SH-SY5Y (cell line): Measurements from ENCODE around the gene YTHDC1.

ENCODE experiments used
- GATA2 ChIP-seq: IDR thresholded peaks from 2 replicates; pipeline ENCODE4 v1.6.1; 2011; ENCODE audit warnings: mild to moderate bottlenecking, low read depth, low read length
- GATA3 ChIP-seq: IDR thresholded peaks from 2 replicates; pipeline ENCODE4 v1.6.1; 2011; ENCODE audit warnings: low read depth, mild to moderate bottlenecking, low read length, moderate library complexity

YTHDC1 gene

DNA sequence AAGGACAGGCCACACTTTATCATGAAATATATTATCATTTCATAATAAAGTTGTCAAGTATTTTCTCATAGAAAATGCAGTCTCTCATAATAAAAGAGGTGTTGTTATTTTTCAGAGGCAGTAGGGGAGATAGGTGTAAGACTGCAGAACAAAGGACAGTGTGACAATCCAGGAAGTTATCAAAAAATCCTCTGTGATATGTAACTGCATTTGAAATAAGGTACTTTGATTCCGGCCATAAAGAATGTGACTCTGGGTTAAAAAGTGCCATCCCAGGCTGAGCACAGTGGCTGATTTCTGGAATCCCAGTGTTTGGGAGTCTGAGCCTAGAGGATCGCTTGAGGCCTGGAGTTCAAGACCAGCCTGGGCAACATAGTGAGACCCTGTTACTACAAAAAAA is 66.8 kb downstream of the YTHDC1 start:
- TF ChIP-seq GATA2 = no peak
- TF ChIP-seq GATA3 = no peak

DNA sequence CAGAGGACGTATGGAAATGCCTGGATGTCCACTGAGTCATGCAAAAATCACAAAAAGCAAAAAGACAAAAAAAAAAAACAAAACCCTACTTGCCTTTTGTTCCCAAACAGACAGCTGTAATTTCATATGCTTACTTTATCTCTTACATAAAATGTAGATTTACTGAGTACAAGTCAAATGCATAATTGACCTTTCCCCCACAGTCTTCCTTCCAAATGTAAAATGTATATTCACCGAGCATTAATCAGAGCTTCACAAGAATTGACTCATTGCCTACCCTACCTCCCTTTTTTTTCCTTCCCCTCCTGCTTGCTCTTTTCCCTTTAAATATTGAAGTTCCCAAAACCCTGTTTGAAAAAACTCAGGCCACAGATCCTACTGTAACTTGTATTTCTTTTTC is 71.9 kb downstream of the YTHDC1 start:
- no peak for TF ChIP-seq GATA3
- no peak for TF ChIP-seq GATA2

DNA sequence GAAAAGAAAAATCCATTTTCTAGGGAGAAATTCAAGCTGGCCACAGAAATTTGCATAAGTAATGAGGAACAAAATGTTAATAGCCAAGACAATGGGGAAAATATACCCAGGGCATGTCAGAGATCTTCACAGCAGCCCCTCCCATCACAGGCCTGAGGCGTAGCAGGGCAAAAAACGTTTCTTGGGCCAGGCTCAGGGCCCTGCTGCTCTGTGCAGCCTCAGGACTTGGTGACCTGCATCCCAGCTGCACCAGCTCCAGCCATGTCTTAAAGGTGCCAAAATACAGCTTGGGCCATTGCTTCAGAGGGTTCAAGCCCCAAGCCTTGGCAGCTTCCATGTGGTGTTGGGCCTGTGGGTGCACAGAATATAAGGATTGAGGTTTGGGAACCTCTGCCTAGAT is 72.3 kb downstream of the YTHDC1 start:
- TF ChIP-seq GATA3 (no peak), GATA2 (no peak)

DNA sequence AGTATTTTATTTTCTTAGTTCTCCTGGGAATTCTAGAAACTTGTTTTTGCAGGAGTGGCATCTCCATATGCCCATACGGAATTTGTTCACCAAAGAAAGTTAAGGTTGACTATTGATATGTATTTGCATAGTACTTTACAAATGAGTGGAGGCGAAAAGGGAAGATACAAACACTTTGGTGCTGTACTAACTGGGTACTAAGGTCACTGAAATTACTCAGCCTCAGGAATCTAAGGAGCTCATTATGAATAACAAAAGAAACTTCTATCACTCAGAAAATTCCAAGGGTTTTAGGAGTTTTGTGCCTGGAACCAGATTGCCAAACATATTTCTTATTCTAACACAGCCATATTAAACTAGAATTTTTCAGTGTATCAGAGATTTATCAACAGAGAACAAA is 77.0 kb downstream of the YTHDC1 start:
- TF ChIP-seq GATA2 (no peak), GATA3 (no peak)

DNA sequence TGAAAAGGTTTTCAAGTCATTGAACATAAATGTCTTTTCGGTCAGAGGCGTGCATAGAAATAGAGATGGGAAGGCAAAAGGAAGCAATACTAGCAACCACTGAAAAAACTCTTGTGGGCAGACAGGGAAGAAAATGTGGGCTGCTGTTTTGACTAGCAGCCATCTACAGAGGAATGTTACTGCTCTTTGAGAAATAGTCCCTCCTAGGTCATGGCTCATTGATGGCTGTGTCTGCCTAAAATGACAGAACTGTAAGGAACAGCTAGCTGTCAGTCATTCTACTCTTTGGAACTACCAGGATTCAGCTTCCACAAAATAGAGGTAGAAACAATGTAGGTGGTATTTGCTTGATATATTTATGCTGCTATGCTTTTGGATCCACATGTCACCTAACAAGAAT is 77.5 kb downstream of the YTHDC1 start:
- TF ChIP-seq GATA3 (no peak), GATA2 (no peak)

DNA sequence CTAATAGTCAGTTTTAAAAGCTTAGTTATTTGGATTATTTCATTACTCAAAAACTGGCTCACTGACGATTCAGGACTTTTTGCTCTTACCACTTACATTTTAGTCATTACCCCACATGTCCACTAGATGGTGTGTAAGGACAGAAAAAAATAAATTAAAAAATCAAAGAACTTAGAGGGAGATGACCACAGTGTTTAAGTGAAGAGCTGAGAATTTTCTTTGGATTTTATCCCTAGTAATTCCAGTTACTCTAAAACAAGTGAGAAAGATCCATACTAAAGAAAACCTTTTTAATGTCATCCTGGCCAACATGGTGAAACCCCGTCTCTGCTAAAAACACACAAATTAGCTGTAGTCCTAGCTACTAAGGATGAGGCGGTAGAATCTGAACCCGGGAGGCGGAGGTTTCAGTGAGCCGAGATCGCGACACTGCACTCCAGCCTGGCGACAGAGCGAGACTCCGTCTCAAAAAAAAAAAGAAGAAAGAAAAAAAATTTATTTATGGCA is 78.0 kb downstream of the YTHDC1 start:
- TF ChIP-seq GATA2 (no peak), GATA3 (no peak)

DNA sequence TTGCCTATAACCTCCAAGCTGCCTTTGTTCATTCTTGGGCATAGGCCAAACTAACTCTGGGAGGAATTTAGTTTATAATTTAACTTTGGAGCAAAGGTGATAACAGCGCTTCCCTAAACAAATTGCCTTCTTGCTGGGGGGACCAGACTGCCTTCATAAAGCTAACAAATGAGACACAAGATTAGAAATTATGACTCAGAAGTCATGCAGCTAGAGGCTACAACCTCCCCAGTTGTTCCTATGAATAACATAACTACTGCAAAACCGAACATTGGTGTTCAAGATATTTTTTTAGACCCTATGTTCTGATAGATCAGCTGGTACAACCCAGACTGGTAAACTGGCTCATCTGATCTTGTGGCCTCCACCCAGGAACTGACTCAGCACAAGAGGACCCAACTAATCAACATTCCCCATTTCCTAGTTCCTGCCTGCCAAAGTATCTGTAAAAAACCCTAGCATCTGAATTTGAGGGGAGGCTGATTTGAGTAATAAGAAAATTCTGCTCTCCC is 82.4 kb downstream of the YTHDC1 start:
- TF ChIP-seq GATA3 = no peak
- TF ChIP-seq GATA2 = no peak

DNA sequence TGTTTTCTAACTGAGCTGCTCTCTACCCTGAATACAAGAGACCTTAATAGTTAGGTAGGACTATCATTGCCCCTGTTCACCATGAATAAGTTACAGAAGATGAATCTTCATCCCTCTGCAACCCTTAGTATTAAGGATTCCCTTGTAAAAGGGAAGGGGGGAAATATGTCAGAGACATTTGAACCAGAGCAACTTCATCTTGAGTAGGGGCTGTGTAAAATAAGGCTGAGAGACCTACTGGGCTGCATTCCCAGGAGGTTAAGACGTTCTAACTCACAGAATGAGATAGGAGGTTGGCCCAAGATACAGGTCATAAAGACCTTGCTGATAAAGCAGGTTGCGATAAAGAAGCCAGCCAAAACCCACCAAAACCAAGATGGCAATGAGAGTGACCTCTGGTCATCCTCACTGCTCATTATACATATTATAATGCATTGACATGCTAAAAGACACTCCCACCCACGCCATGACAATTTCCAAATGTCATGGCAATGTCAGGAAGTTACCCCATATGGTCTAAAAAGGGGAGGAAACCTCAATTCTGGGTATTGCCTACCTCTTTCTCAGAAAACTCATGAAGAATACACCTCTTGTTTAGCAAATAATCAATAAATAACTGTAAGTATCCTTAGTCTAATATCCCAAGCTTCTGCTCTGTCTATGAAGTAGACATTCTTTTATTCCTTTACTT is 84.9 kb downstream of the YTHDC1 start:
- TF ChIP-seq GATA2 = no peak
